K562 (cell line): Measurements from ENCODE around the gene BMS1. TPM values are rescaled to one million over a fixed set of nuclear protein-coding genes. Genes with fewer than 3 reads are reported as not detected.

Experiments
- CBX1 ChIP-seq: sonication (generic); IDR thresholded peaks from 2 replicates; pipeline ENCODE4 v1.6.1; 2016; ENCODE audit warnings: antibody characterized with exemption, low read depth, mild to moderate bottlenecking
- E2F1 ChIP-seq: sonication (generic); formaldehyde crosslinking; IDR thresholded peaks from 2 replicates; pipeline ENCODE4 v1.8.1; 2023; ENCODE audit warnings: mild to moderate bottlenecking, missing genetic modification reagents, moderate library complexity
- EP400 ChIP-seq: fragments of 450-650 bp; IDR thresholded peaks from 2 replicates; pipeline ENCODE4 v1.6.1; 2017; ENCODE audit warnings: antibody characterized with exemption, mild to moderate bottlenecking, moderate library complexity
- HCFC1 ChIP-seq: IDR thresholded peaks from 2 replicates; pipeline ENCODE4 v1.6.1; 2012; ENCODE audit warnings: low read depth, low read length, improper control_type of control experiment
- NR2F6 ChIP-seq: fragments of 450-650 bp; formaldehyde crosslinking; IDR thresholded peaks from 2 replicates; pipeline ENCODE4 v1.4.0; 2020; ENCODE audit warnings: mild to moderate bottlenecking
- REST ChIP-seq, 2 experiments: fragments of 450-650 bp; formaldehyde crosslinking in 1 of 2; IDR thresholded peaks; 2 replicates each; pipeline versions ENCODE4 v1.4.0 to v1.6.1; 2014 to 2020; ENCODE audit warnings: mild to moderate bottlenecking in 2 of 2, borderline replicate concordance in 1 of 2, low read depth in 1 of 2
- TAF1 ChIP-seq: IDR thresholded peaks from 2 replicates; pipeline ENCODE4 v1.6.1; 2011; ENCODE audit warnings: mild to moderate bottlenecking, low read length, moderate library complexity; ENCODE audit not compliant: insufficient read depth, control insufficient read depth, severe bottlenecking; ENCODE audit errors: extremely low read depth
- ZBTB9 ChIP-seq: fragments of 450-650 bp; formaldehyde crosslinking; IDR thresholded peaks from 2 replicates; pipeline ENCODE4 v1.4.0; 2020; ENCODE audit warnings: mild to moderate bottlenecking, moderate library complexity
- ZKSCAN8 ChIP-seq: fragments of 200-800 bp; sonication (Bioruptor generic); IDR thresholded peaks from 2 replicates; pipeline ENCODE4 v1.6.1; 2016; ENCODE audit warnings: missing genetic modification characterization, missing compliant biosample characterization
- ZNF253 ChIP-seq: fragments of 250-450 bp; sonication (Bioruptor Pico); conservative IDR thresholded peaks from 2 replicates; pipeline ENCODE4 v1.6.1; 2021; ENCODE audit warnings: mild to moderate bottlenecking
- ZNF431 ChIP-seq: sonication (generic); formaldehyde crosslinking; IDR thresholded peaks from 2 replicates; pipeline ENCODE4 v1.8.0; 2022; ENCODE audit warnings: mild to moderate bottlenecking, missing genetic modification reagents
- ZNF766 ChIP-seq: fragments of 200-800 bp; sonication (Bioruptor generic); conservative IDR thresholded peaks from 2 replicates; pipeline ENCODE4 v1.6.1; 2016; ENCODE audit warnings: missing genetic modification characterization, missing compliant biosample characterization
- polyA plus RNA-seq, 8 experiments: library from polyadenylated mRNA; depleted of rRNA in 4 of 8; stranded (reverse) in 5 of 8; unstranded in 3 of 8; fragments of >200 nt; fragmentation: Nextera tagmentation in 2 of 8; fragmentation: Illumina TruSeq in 1 of 8; extraction: Ambion mirVana in 2 of 8; extraction: Trizol in 1 of 8; gene quantifications; 2 replicates each; pipeline versions ENCODE4 v1.2.1 to v1.2.3, GENCODE V29; 2011 to 2014; ENCODE audit warnings: inconsistent platforms in 1 of 8, missing spikeins in 1 of 8
- total RNA-seq, 7 experiments: library from RNA; depleted of rRNA in 6 of 7; stranded (reverse); fragments of >200 nt in 6 of 7; fragmentation: Illumina TruSeq in 2 of 7; extraction: Trizol in 2 of 7; gene quantifications; 2 replicates each; pipeline versions ENCODE4 v1.2.1 to v1.2.3, GENCODE V29; 2011 to 2021; ENCODE audit warnings: low replicate concordance in 1 of 7

Gene BMS1
- total and polyA plus RNA-seq, 9 of the 15 experiments (the other 6 are each of a cell fraction or from before 2014, with no cell fraction given), result 11.1 to 46.9 (median 32.7) TPM

GRCh38 chr10:42782446-42783180 lies at the start of gene BMS1 (continued):
- TF ChIP-seq REST (IDR thresholded peaks at IDR 0.05; ENCODE audit: borderline replicate concordance) (no peak), REST (CRISPR knock-in tag; IDR thresholded peaks at IDR 0.05; ENCODE audit: low read depth) (peak; percentile 42; the same call in 1 of the 2 replicates), ZNF431 (CRISPR knock-in tag) (peak; percentile 65; the same call in 1 of the 2 replicates), NR2F6 (CRISPR knock-in tag) (no peak), ZNF766 (CRISPR knock-in tag) (peak; percentile 92), HCFC1 (peak; percentile 91), ZKSCAN8 (CRISPR knock-in tag) (no peak), EP400 (peak; percentile 98), ZBTB9 (CRISPR knock-in tag) (0 out of 2 replicates have a peak, but pooled peaks have one; percentile 40), ZNF253 (CRISPR knock-in tag) (no peak), TAF1 (peak; percentile 99), CBX1 (peak; percentile 97; the same call in 1 of the 2 replicates), E2F1 (peak; percentile 42; the same call in 1 of the 2 replicates)
